OCI-LY3 (cell line): ENCODE data around the gene RHBDD1.
A peak's percentile ranks its signal among the peaks of the same experiment; 100 is the strongest.
"Not testable (repeated sequence)": the region's sequence is repeated elsewhere in the genome, so short reads cannot be mapped to it uniquely, and the experiment has no call there.

Experiments used
- H2AFZ ChIP-seq: fragments of 200-600, 300-600 bp; shearing (Covaris generic); 2 replicates; pipeline ENCODE4 v1.6.0; 2014; ENCODE audit warnings: antibody characterized with exemption, low read depth, low read length
- H3K27ac ChIP-seq: fragments of 200-600, 300-600 bp; sonication (generic); 2 replicates; pipeline ENCODE4 v1.5.1; 2014; ENCODE audit warnings: mild to moderate bottlenecking, low read length, moderate library complexity, mixed read lengths
- H3K27me3 ChIP-seq: fragments of 200-600, 300-600 bp; sonication (generic); 2 replicates; pipeline ENCODE4 v1.6.1; 2014; ENCODE audit warnings: low read depth, low read length, mixed read lengths
- H3K36me3 ChIP-seq: fragments of 200-600, 300-600 bp; sonication (generic); replicated peaks from 2 replicates; pipeline ENCODE3; 2014; ENCODE audit warnings: low read depth, low read length, mixed read lengths
- H3K4me1 ChIP-seq: fragments of 300-600, 200-600 bp; sonication (generic); 2 replicates; pipeline ENCODE4 v1.6.1; 2014; ENCODE audit warnings: low read length, mixed read lengths
- H3K4me2 ChIP-seq: fragments of 200-600, 300-600 bp; sonication (generic); 2 replicates; pipeline ENCODE4 v1.6.1; 2014; ENCODE audit warnings: low read length, mixed read lengths
- H3K4me3 ChIP-seq: fragments of 300-600, 200-600 bp; sonication (generic); 2 replicates; pipeline ENCODE4 v1.5.1; 2014; ENCODE audit warnings: antibody characterized with exemption, mild to moderate bottlenecking, low read length, moderate library complexity
- H3K79me2 ChIP-seq: fragments of 300-600, 200-600 bp; shearing (Covaris generic); 2 replicates; pipeline ENCODE4 v1.6.1; 2014; ENCODE audit warnings: mild to moderate bottlenecking, low read length, mixed read lengths
- H3K9ac ChIP-seq: fragments of 300-600, 200-600 bp; shearing (Covaris generic); 2 replicates; pipeline ENCODE4 v1.6.0; 2014; ENCODE audit warnings: mild to moderate bottlenecking, low read length, moderate library complexity
- H3K9me3 ChIP-seq: fragments of 200-600, 300-600 bp; shearing (Covaris generic); 2 replicates; pipeline ENCODE4 v1.6.1; 2014; ENCODE audit warnings: low read length, mixed read lengths; ENCODE audit not compliant: insufficient read depth
- H4K20me1 ChIP-seq: fragments of 200-600, 300-600 bp; sonication (generic); 2 replicates; pipeline ENCODE4 v1.6.1; 2016; ENCODE audit warnings: low read length, mixed read lengths; ENCODE audit not compliant: insufficient read depth
- EZH2phosphoT487 ChIP-seq: fragments of 200-600 bp; shearing (Covaris generic); IDR thresholded peaks from 2 replicates; pipeline ENCODE4 v1.6.1; 2018; ENCODE audit warnings: antibody characterized with exemption, mixed run types, low read depth
- TF ChIP-seq, protein P1 (sequence below): fragments of 200-600, 300-600 bp; sonication (generic); IDR thresholded peaks from 2 replicates; pipeline ENCODE4 v1.5.1; 2014; ENCODE audit warnings: antibody characterized with exemption, low read length, low read depth

RHBDD1 gene

DNA sequence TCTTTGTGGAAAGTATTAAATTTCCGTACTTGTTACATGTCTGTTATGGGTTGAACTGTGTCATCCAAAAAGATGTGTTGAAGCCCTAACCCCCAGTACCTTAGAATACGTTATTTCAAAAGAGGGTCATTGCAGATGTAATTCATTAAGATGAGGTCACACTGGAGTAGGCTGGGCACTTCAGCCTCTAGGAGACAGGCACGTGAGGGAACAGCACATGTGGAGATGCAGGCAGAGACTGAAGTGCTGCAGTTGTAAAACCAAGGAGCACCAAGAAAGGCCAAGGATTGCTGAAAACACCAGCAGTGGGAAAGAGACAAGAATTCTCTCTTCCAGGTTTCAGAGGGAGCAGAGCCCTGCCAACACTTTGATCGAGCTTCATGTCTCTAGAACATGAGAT, 4.6 kb upstream of the RHBDD1 start:
- H3K79me2 ChIP-seq: peaks cover 19% of the 10 kb centered on the region
- H3K4me2 ChIP-seq: no peak overlapping the region
- H3K4me3 ChIP-seq: no peak overlapping the region
- H3K4me1 ChIP-seq: peaks cover 4% of the 10 kb centered on the region; the same call in 1 of the 2 replicates
- no peak overlapping the region for H3K27ac ChIP-seq
- TF ChIP-seq, protein P1, sequence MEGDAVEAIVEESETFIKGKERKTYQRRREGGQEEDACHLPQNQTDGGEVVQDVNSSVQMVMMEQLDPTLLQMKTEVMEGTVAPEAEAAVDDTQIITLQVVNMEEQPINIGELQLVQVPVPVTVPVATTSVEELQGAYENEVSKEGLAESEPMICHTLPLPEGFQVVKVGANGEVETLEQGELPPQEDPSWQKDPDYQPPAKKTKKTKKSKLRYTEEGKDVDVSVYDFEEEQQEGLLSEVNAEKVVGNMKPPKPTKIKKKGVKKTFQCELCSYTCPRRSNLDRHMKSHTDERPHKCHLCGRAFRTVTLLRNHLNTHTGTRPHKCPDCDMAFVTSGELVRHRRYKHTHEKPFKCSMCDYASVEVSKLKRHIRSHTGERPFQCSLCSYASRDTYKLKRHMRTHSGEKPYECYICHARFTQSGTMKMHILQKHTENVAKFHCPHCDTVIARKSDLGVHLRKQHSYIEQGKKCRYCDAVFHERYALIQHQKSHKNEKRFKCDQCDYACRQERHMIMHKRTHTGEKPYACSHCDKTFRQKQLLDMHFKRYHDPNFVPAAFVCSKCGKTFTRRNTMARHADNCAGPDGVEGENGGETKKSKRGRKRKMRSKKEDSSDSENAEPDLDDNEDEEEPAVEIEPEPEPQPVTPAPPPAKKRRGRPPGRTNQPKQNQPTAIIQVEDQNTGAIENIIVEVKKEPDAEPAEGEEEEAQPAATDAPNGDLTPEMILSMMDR: no peak
- no peak for TF ChIP-seq EZH2phosphoT487
- H3K9me3 ChIP-seq: no peaks in the 10 kb centered on the region
- no peaks in the 10 kb centered on the region for H4K20me1 ChIP-seq
- no peak overlapping the region for H3K9ac ChIP-seq
- H2AFZ ChIP-seq: no peak overlapping the region
- H3K36me3 ChIP-seq: no peaks in the 10 kb centered on the region
- H3K27me3 ChIP-seq: no peaks in the 10 kb centered on the region

DNA sequence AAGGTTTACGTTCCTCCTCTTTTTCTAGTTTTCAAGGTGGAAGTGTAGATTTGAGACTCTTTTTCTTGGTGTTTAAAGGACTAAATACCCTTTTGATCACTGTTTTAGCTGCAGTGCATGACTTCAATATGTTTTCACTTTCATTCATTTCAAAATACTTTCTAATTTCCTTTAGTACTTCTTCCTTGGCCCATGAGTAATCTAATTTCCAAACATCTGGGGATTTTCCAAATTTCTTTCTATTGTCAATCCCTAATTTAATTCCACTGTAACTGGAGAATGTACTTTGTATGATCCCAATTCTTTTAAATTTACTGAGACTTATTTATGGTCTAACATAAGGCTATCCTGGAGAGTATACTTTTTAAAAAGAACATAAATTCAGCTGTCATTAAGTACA, 3.8 kb upstream of the RHBDD1 start:
- Histone ChIP-seq H2AFZ (no peak overlapping the region), H3K27me3 (no peaks in the 10 kb centered on the region), H3K79me2 (peaks cover 23% of the 10 kb centered on the region), H3K4me1 (peaks cover 6% of the 10 kb centered on the region; the same call in 1 of the 2 replicates), H3K27ac (no peak overlapping the region), H4K20me1 (no peaks in the 10 kb centered on the region), H3K9ac (no peak overlapping the region), H3K4me3 (no peak overlapping the region), H3K36me3 (no peaks in the 10 kb centered on the region), H3K9me3 (no peaks in the 10 kb centered on the region), H3K4me2 (no peak overlapping the region)
- TF ChIP-seq, protein P1: no peak
- no peak for TF ChIP-seq EZH2phosphoT487

DNA sequence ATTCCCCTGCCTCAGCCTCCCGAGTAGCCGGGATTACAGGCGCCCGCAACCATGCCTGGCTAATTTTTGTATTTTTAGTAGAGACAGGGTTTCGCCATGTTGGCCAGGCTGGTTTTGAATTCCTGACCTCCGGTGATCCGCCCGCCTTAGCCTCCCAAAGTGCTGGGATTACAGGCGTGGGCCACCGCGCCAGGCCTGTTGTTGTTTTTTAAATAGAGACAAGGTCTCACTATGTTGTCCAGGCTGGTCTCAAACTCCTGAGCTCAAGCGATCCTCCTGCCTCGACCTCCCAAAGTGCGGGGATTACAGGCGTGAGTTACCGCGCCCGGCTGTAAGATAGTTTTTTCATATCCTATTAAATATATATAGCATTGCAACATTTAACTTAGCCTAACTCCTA, 974 bp upstream of the RHBDD1 start:
- peaks cover 24% of the 10 kb centered on the region for H3K4me1 ChIP-seq
- H3K4me3 ChIP-seq: peak overlapping the region; percentile 99
- H3K79me2 ChIP-seq: peaks cover 36% of the 10 kb centered on the region
- H3K27ac ChIP-seq, H2AFZ ChIP-seq, H3K27me3 ChIP-seq, H4K20me1 ChIP-seq, H3K36me3 ChIP-seq, H3K9me3 ChIP-seq: not testable (repeated sequence)
- H3K4me2 ChIP-seq: peak overlapping the region; percentile 97
- H3K9ac ChIP-seq: peak overlapping the region; percentile 99

DNA sequence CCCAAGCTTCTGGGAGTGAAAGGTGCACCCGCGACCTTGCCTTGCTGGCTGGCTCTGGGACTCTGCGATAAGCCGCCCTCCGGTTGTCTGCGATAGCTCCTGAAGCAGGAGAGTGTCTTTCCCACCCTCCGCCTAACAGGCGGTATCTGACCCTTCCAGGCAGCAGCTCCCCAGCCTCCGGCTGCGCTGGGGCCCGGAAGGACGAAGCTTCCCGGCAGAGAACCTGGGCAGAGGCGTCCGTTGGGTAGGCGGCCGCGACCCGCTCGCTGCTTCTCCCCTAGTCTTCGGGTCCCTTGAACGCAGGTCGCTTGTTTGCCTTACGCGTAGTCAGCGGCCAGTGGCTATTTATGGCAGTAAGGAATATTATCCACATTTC, 446 bp upstream of the RHBDD1 start:
- Histone ChIP-seq H3K4me3 (peak overlapping the region; percentile 99), H3K4me2 (peak overlapping the region; percentile 97), H4K20me1 (no peaks in the 10 kb centered on the region), H2AFZ (peak overlapping the region; percentile 81; the same call in 1 of the 2 replicates), H3K9me3 (no peaks in the 10 kb centered on the region), H3K27ac (peak overlapping the region; percentile 100), H3K79me2 (peaks cover 36% of the 10 kb centered on the region), H3K36me3 (peaks cover 6% of the 10 kb centered on the region), H3K9ac (peak overlapping the region; percentile 99), H3K27me3 (no peaks in the 10 kb centered on the region), H3K4me1 (peaks cover 27% of the 10 kb centered on the region)
- TF ChIP-seq, protein P1: no peak
- TF ChIP-seq EZH2phosphoT487: no peak

DNA sequence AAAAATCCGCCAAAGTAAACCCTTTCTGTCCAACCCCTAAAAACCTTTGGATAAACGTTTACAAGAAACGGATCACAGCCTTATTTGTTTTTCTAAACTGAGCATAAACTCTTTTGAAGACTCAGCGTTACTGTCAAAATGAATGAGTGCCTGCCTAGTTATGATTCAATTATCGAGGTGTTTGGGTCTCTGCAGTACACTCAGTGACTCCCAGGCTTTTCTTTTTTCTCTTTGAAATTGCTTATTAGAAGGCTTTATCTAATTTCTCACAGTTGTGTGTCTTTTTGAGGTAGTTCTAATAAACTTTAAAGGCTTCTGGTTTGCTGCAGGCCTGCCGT, 663 bp downstream of the RHBDD1 start:
- Histone ChIP-seq H2AFZ (peak overlapping the region; percentile 63; the same call in 1 of the 2 replicates), H3K4me2 (peak overlapping the region; percentile 97), H3K27me3 (no peaks in the 10 kb centered on the region), H3K4me3 (peak overlapping the region; percentile 99), H3K36me3 (peaks cover 6% of the 10 kb centered on the region), H3K79me2 (peaks cover 36% of the 10 kb centered on the region), H3K9me3 (no peaks in the 10 kb centered on the region), H4K20me1 (no peaks in the 10 kb centered on the region), H3K27ac (peak overlapping the region; percentile 100), H3K9ac (peak overlapping the region; percentile 99), H3K4me1 (peaks cover 27% of the 10 kb centered on the region)
- TF ChIP-seq, protein P1: no peak
- TF ChIP-seq EZH2phosphoT487: no peak
